HFFc6 (cell line): ENCODE results near the gene FAM193B. TPM values are rescaled to one million over a fixed set of nuclear protein-coding genes. Genes with fewer than 3 reads are reported as not detected.
A peak's percentile ranks its signal among the peaks of the same experiment; 100 is the strongest.

ENCODE experiments used
- DNase-seq: peaks from one replicate; pipeline ENCODE4 v3.0.0-alpha.2; 2018
- H3K27ac Mint-ChIP-seq: 2 replicates; pipeline ENCODE4 v1.8.0; 2020; ENCODE audit warnings: mild to moderate bottlenecking, mixed read lengths
- H3K27me3 Mint-ChIP-seq: 2 replicates; pipeline ENCODE4 v1.8.0; 2021; ENCODE audit warnings: mild to moderate bottlenecking, moderate library complexity, mixed read lengths; ENCODE audit not compliant: insufficient read depth
- H3K36me3 Mint-ChIP-seq: 2 replicates; pipeline ENCODE4 v1.8.0; 2021; ENCODE audit warnings: low read depth, mixed read lengths
- H3K4me1 Mint-ChIP-seq: 2 replicates; pipeline ENCODE4 v1.8.0; 2020; ENCODE audit warnings: low read depth, mixed read lengths
- H3K4me3 Mint-ChIP-seq: 2 replicates; pipeline ENCODE4 v1.8.0; 2020; ENCODE audit warnings: mild to moderate bottlenecking, moderate library complexity, mixed read lengths
- H3K9me3 Mint-ChIP-seq: 2 replicates; pipeline ENCODE4 v1.8.0; 2020; ENCODE audit warnings: mild to moderate bottlenecking, mixed read lengths
- total RNA-seq, 6 experiments: library from RNA; stranded (reverse); fragmentation: NEBNext Ultra II Directional; extraction: Animal tissue kit (Norgen Biotek cat#: 25700); gene quantifications; 2 replicates in 1 of 6; 3 replicates in 5 of 6; pipeline ENCODE4 v1.2.3, GENCODE V29; 2021
- TF ChIP-seq, protein P1 (sequence below): fragments of 200-600 bp; sonication (generic); IDR thresholded peaks from 2 replicates; pipeline ENCODE4 v1.5.0; 2021; ENCODE audit warnings: antibody characterized with exemption, mild to moderate bottlenecking

FAM193B gene
- total RNA-seq, 6 experiments from 2014 or later: 16.1 to 25.6 (median 21.6) TPM

- H3K4me1 Mint-ChIP-seq: peaks cover 55% of the 10 kb centered on the region
- TF ChIP-seq, protein P1, sequence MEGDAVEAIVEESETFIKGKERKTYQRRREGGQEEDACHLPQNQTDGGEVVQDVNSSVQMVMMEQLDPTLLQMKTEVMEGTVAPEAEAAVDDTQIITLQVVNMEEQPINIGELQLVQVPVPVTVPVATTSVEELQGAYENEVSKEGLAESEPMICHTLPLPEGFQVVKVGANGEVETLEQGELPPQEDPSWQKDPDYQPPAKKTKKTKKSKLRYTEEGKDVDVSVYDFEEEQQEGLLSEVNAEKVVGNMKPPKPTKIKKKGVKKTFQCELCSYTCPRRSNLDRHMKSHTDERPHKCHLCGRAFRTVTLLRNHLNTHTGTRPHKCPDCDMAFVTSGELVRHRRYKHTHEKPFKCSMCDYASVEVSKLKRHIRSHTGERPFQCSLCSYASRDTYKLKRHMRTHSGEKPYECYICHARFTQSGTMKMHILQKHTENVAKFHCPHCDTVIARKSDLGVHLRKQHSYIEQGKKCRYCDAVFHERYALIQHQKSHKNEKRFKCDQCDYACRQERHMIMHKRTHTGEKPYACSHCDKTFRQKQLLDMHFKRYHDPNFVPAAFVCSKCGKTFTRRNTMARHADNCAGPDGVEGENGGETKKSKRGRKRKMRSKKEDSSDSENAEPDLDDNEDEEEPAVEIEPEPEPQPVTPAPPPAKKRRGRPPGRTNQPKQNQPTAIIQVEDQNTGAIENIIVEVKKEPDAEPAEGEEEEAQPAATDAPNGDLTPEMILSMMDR: peak; percentile 68
- no peaks in the 10 kb centered on the region for H3K9me3 Mint-ChIP-seq
- H3K27me3 Mint-ChIP-seq: peaks cover 5% of the 10 kb centered on the region
- H3K27ac Mint-ChIP-seq: peak overlapping the region; percentile 86
- H3K4me3 Mint-ChIP-seq: peak overlapping the region; percentile 94
- DNase-seq: peak; percentile 87
- peaks cover 21% of the 10 kb centered on the region for H3K36me3 Mint-ChIP-seq
Observed at GRCh38 chr5:177494346-177495195, 59.8 kb downstream of the FAM193B start.

DNA sequence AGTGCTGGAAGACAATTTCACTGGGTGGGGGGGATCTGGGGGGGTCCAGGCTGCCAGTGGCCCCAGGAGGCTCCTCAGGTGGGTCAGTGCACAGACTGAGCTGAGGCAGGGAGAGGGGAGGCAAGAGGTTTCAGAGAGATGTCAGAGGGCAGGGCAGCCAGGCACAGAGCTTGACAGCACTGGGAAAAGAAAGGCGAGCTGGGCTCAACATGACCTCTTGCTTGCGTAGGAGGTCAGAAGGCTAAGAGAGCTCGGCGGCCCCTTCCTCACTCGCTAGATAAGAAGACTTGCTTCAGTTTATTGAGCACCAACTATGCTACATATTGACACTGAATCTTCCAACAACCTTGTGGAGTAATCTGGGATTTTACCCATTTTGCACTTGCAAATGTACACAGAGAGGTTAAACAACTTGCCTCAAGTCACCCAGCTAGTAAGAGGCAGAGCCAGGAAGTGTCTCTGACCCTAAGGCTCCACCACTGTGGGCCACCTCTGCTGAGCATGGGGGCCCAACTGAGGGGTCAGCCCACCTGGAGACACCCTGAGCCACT, 60.5 kb downstream of the FAM193B start:
- peaks cover 5% of the 10 kb centered on the region for H3K27me3 Mint-ChIP-seq
- no peak for DNase-seq
- H3K4me3 Mint-ChIP-seq: peak overlapping the region; percentile 94
- peaks cover 21% of the 10 kb centered on the region for H3K36me3 Mint-ChIP-seq
- peaks cover 51% of the 10 kb centered on the region for H3K4me1 Mint-ChIP-seq
- H3K27ac Mint-ChIP-seq: peak overlapping the region; percentile 86
- H3K9me3 Mint-ChIP-seq: no peaks in the 10 kb centered on the region
- TF ChIP-seq, protein P1: no peak

DNA sequence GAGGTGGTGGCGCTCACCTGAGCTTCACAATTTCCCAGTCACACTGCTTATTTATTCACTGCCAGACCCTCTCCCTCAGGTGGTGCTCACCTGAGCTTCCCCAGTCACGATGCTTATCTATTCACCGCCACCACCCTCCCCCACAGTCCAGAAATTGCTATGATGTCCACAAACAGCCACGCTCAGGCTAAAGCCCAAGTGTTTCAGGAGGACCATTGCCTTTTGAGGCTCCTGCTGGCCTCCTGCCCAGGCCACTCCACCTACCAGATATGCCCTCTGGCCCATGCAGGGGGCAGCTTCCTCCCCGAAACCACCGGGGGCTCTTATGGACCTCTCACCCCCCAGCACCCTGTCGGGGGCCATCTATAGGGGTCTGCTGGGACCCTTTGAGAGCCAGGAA, 61.5 kb downstream of the FAM193B start:
- DNase-seq: no peak
- H3K36me3 Mint-ChIP-seq: peaks cover 24% of the 10 kb centered on the region
- H3K9me3 Mint-ChIP-seq: no peaks in the 10 kb centered on the region
- peak overlapping the region; percentile 66 for H3K4me3 Mint-ChIP-seq
- TF ChIP-seq, protein P1: no peak
- peak overlapping the region; percentile 86 for H3K27ac Mint-ChIP-seq
- peaks cover 5% of the 10 kb centered on the region for H3K27me3 Mint-ChIP-seq
- peaks cover 41% of the 10 kb centered on the region for H3K4me1 Mint-ChIP-seq

GRCh38 chr5:177491983-177492746, 62.2 kb downstream of the FAM193B start:
- no peaks in the 10 kb centered on the region for H3K9me3 Mint-ChIP-seq
- no peak for DNase-seq
- H3K4me3 Mint-ChIP-seq: peak overlapping the region; percentile 66
- TF ChIP-seq, protein P1: no peak
- peaks cover 28% of the 10 kb centered on the region for H3K36me3 Mint-ChIP-seq
- H3K27me3 Mint-ChIP-seq: peaks cover 3% of the 10 kb centered on the region
- peaks cover 41% of the 10 kb centered on the region for H3K4me1 Mint-ChIP-seq
- H3K27ac Mint-ChIP-seq: peak overlapping the region; percentile 86

DNA sequence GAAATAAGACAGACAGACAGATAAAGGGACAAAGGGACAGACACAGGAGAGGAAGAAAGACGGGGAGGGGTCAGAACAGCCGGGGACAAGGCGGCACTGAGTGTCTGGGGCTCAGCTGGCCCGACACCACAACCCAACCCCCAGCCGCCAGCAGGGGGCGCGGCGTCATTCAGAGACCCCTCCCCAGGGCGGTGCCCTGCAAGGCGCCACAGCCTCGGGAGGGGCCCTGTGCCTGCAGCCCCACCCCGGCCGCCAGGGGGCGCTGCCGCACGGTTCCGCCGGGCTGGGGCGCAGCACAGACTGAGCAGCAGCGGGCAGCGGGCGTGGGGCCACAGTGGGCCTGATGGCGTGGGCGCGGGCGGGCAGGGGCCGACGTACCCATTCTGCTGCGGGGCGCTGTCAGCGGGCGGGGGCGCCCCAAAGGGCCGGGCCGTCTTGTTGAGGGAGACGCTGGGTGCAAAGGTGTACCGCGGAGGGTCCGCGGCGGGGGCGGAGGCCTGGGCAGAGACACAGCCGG, 62.9 kb downstream of the FAM193B start:
- TF ChIP-seq, protein P1: peak; percentile 100
- H3K36me3 Mint-ChIP-seq: peaks cover 31% of the 10 kb centered on the region
- peak overlapping the region; percentile 68 for H3K27ac Mint-ChIP-seq
- no peak overlapping the region for H3K4me3 Mint-ChIP-seq
- peaks cover 44% of the 10 kb centered on the region for H3K4me1 Mint-ChIP-seq
- DNase-seq: peak; percentile 36
- H3K27me3 Mint-ChIP-seq: peaks cover 3% of the 10 kb centered on the region
- H3K9me3 Mint-ChIP-seq: no peaks in the 10 kb centered on the region
